Measurements from ENCODE around the gene SH3D21.

Gene SH3D21

GRCh38 chr1:36301220-36301619 lies 4.9 kb upstream of the SH3D21 start:
- DNase-seq (ENCODE audit: low read depth): no peak
- no peak for TF ChIP-seq CTCF (conservative IDR thresholded peaks at IDR 0.05; ENCODE audit: low read depth, low read length)
- no peak overlapping the region for H3K4me3 ChIP-seq (ENCODE audit: low read depth, low read length)

GRCh38 chr1:36303244-36303643 lies 2.9 kb upstream of the SH3D21 start:
- no peak overlapping the region for H3K4me3 ChIP-seq (ENCODE audit: low read depth, low read length)
- no peak for TF ChIP-seq CTCF (conservative IDR thresholded peaks at IDR 0.05; ENCODE audit: low read depth, low read length)
- DNase-seq (ENCODE audit: low read depth): no peak

DNA sequence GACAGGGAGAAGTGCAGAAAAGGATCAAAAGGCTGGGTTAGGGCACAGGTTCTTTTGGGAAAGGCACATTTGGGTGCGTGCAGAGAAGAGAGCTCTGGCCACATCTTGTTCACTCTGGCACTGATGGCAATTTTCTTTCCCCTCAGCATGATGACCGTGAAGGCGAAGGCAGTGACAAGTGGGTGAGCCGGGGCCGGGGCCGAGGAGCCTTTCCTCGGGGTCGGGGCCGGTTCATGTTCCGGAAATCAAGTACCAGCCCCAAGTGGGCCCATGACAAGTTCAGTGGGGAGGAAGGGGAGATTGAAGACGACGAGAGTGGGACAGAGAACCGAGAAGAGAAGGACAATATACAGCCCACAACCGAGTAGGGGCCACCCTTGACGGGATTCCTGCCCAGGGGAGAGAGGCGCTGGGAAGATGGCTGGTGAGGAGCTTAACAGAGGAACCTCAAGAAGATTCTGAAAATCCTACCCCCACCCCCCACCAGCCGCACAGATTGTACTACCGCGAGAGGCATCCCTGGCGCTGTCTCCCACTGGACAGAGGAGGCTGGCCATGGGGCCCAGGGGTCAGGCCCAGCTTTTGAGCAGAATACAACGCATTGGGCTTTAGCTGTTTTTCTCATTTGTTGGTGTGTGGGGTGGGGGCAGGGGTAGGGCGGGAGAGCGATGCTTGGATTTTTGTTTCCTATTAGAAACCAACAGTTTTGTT lies 2.4 kb upstream of the SH3D21 start:
- no peak for TF ChIP-seq CTCF (conservative IDR thresholded peaks at IDR 0.05; ENCODE audit: low read depth, low read length)

DNA sequence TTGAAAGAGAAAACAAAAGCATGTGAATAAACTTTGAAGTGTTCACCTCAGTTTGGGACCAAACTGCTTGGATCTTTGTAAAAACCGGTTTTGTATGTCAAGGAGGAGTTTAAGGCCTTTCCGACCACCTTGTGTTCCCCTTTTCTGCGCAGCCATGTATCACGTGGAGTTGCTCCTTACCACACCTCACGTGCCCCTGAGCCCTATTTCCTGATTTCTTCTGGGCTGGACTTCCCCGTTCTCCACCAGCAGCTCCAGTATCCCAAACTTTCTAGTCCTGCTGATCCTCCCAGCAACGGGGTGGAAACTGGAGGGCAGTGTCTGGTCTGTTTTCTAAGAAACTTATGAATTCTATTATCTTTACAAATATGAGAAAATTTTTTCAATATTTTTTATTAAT lies 1.6 kb upstream of the SH3D21 start:
- no peak for DNase-seq (ENCODE audit: low read depth)
- TF ChIP-seq CTCF (conservative IDR thresholded peaks at IDR 0.05; ENCODE audit: low read depth, low read length): no peak
- H3K4me3 ChIP-seq (ENCODE audit: low read depth, low read length): no peak overlapping the region

More for the DNA sequence above, 2.4 kb upstream of the SH3D21 start:
- no peak for DNase-seq (ENCODE audit: low read depth)
- H3K4me3 ChIP-seq (ENCODE audit: low read depth, low read length): no peak overlapping the region

DNA sequence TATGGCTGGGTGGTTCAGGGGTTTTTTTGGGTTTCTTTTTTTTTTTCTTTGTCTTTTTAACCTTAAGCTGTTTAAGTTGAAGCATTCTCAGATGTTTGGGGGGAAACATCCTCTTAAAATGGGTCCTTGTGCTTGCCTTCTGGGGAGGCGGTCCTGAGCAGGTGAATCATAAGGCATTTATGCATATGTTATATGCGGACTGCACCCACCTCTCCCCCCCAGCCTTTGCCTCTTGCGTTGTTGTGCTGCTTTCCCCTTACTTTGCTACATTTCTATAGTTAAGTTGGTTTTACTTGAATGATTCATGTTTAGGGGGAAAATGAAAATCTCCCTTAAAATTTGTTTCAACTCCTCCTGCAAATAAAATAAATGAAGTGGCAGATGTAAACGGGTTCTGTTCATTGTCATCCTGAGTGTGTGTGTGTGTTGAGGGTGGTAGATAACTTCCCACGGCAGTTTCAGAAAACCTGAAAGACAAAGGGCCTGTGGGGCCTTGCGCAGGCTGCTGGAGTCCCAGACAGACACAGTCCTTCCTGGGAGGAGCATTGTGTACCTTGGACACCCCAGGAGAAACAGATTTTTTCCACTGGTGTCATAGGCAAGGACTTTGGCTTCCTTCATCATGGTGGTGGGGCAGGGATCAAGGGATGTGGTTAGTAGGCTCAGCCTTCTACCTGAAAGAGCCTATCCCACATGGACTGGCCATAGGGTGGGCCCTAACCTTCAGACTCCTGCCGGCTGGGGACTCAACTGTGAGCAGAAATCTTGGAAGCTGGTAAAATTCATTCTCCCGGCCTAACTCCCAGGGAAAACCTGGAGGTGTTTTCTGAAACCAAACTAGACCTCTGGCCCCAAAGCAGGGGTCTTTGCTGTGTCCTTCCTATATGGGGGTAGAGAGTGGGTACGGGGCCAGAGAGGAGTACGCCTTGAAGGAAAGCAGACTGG lies 926 bp upstream of the SH3D21 start:
- TF ChIP-seq CTCF (conservative IDR thresholded peaks at IDR 0.05; ENCODE audit: low read depth, low read length): no peak
- DNase-seq (ENCODE audit: low read depth): no peak
- H3K4me3 ChIP-seq (ENCODE audit: low read depth, low read length): no peak overlapping the region

DNA sequence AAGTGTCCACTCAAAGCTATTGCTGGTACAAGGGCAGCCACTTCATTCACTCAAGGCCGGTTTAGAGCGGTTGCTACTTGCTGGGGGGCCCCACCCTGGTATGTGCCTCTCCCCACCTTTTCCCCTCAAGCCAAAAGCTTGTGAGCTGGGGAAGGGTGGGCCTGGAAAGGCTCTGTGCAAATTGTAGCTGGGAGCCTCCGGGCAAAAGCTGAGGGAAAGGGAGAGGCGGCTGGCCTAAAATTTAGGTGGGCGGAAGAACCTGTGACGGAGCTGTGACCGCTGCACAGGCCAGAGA lies 306 bp upstream of the SH3D21 start:
- H3K4me3 ChIP-seq (ENCODE audit: low read depth, low read length): no peak overlapping the region
- no peak for DNase-seq (ENCODE audit: low read depth)
- TF ChIP-seq CTCF (conservative IDR thresholded peaks at IDR 0.05; ENCODE audit: low read depth, low read length): no peak
